Neural progenitor cell (in vitro differentiated cells): ENCODE results near the gene RTL10. TPM values are rescaled to one million over a fixed set of nuclear protein-coding genes. Genes with fewer than 3 reads are reported as not detected.
A peak's percentile ranks its signal among the peaks of the same experiment; 100 is the strongest.

Source experiments
- DNase-seq: peaks from one replicate; pipeline ENCODE4 v3.0.0-alpha.2; 2016; ENCODE audit warnings: low spot score
- H2AFZ ChIP-seq: fragments of 200-600 bp; sonication (generic); replicated peaks from 2 replicates; pipeline ENCODE4 v1.6.1; 2016; ENCODE audit warnings: antibody characterized with exemption
- H3F3A ChIP-seq: fragments of 200-600 bp; sonication (generic); 2 replicates; pipeline ENCODE4 v1.6.1; 2016; ENCODE audit warnings: antibody characterized with exemption, low read depth
- H3K27ac ChIP-seq: fragments of 200-600 bp; sonication (generic); 2 replicates; pipeline ENCODE4 v1.5.1; 2016; ENCODE audit warnings: mild to moderate bottlenecking
- H3K27me3 ChIP-seq: fragments of 200-600 bp; sonication (generic); 2 replicates; pipeline ENCODE4 v1.6.1; 2016; ENCODE audit warnings: mild to moderate bottlenecking, moderate library complexity
- H3K36me3 ChIP-seq: fragments of 200-600 bp; sonication (generic); 2 replicates; pipeline ENCODE4 v1.5.1; 2016
- H3K4me1 ChIP-seq: fragments of 200-600 bp; sonication (generic); 2 replicates; pipeline ENCODE4 v1.6.1; 2016; ENCODE audit warnings: mixed run types
- H3K4me2 ChIP-seq: fragments of 200-600 bp; sonication (generic); 2 replicates; pipeline ENCODE4 v1.6.1; 2016
- H3K4me3 ChIP-seq: fragments of 200-600 bp; sonication (generic); 2 replicates; pipeline ENCODE4 v1.5.1; 2016
- H3K79me2 ChIP-seq: fragments of 200-600 bp; sonication (generic); 2 replicates; pipeline ENCODE4 v1.6.1; 2016; ENCODE audit warnings: low read depth
- H3K9ac ChIP-seq: fragments of 200-600 bp; sonication (generic); 2 replicates; pipeline ENCODE4 v1.6.1; 2016
- H3K9me3 ChIP-seq: fragments of 200-600 bp; sonication (generic); 2 replicates; pipeline ENCODE4 v1.5.1; 2016; ENCODE audit warnings: low read depth
- H4K20me1 ChIP-seq: fragments of 200-600 bp; sonication (generic); 2 replicates; pipeline ENCODE4 v1.6.1; 2016; ENCODE audit warnings: low read depth
- H3K27ac Mint-ChIP-seq: 3 replicates; pipeline ENCODE4 v1.8.0; 2021; ENCODE audit warnings: mixed read lengths
- H3K27me3 Mint-ChIP-seq: 2 replicates; pipeline ENCODE4 v1.8.0; 2022; ENCODE audit warnings: low read depth, mild to moderate bottlenecking, inconsistent platforms, moderate library complexity, mixed read lengths; ENCODE audit not compliant: insufficient read depth
- H3K36me3 Mint-ChIP-seq: 3 replicates; pipeline ENCODE4 v1.8.0; 2021; ENCODE audit warnings: mixed read lengths
- H3K4me1 Mint-ChIP-seq: 3 replicates; pipeline ENCODE4 v1.8.0; 2021; ENCODE audit warnings: mixed read lengths
- H3K4me3 Mint-ChIP-seq: 3 replicates; pipeline ENCODE4 v1.8.0; 2021; ENCODE audit warnings: mild to moderate bottlenecking, moderate library complexity, mixed read lengths
- H3K9me3 Mint-ChIP-seq: 3 replicates; pipeline ENCODE4 v1.8.0; 2020; ENCODE audit warnings: mixed read lengths
- EZH2 ChIP-seq: fragments of 200-600 bp; sonication (generic); IDR thresholded peaks from 2 replicates; pipeline ENCODE4 v1.6.1; 2017; ENCODE audit warnings: antibody characterized with exemption, mild to moderate bottlenecking, moderate library complexity
- EZH2phosphoT487 ChIP-seq: fragments of 200-600 bp; sonication (generic); IDR thresholded peaks from 2 replicates; pipeline ENCODE4 v1.6.1; 2017; ENCODE audit warnings: antibody characterized with exemption
- total RNA-seq: library from RNA; depleted of rRNA; stranded (reverse); fragments of >200 nt; gene quantifications from 2 replicates; pipeline ENCODE4 v1.2.3, GENCODE V29; 2015; ENCODE audit warnings: low replicate concordance
- TF ChIP-seq, protein P1 (sequence below): fragments of 200-600 bp; sonication (generic); IDR thresholded peaks from 2 replicates; pipeline ENCODE4 v1.5.1; 2017; ENCODE audit warnings: antibody characterized with exemption, mild to moderate bottlenecking

The RTL10 gene
- total RNA-seq, 1 donor from 2014 or later, result 7.3 TPM

GRCh38 chr22:19843857-19844376, 10.8 kb downstream of the RTL10 start:
- H3K4me3 Mint-ChIP-seq, result no peak overlapping the region
- no peak overlapping the region for H3K9ac ChIP-seq

DNA sequence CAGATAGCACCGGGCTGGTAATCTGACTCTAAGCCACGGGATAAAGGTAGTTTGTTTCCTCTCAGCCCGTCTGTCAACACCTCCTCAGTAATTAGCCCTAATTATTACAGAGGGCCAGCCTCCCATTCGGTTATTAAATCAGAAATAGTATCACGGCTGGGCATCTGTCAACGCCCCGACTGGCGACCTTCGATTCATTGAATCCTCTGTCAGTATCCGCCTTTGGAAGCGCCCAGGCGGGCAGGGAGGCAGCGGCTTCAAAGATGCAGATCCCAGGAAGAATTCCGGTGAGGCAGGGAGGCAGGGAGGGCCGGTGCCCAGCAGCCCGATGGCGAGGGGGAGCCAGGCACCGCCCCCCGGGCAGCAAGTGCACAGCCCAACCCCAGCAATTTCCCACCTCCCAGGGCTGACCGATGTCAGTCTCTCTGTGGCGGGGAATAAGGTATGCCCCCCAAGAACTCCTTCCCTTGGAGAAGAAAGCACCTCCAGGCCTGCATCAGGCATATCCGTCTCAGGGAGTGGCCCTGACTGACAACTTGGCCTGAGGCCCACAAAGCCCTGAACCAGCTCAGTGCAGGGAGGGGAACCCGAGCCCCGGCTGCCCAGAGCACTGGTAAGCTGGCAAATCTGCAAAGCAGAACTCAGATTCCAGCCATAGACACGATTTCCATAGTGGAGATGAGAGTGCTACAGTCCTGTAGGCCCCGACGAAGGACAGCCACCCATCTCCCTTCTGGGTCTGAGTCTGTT, 11.4 kb downstream of the RTL10 start:
- peaks cover 8% of the 10 kb centered on the region for H3K79me2 ChIP-seq
- no peaks in the 10 kb centered on the region for H3K27me3 ChIP-seq
- H3K27ac ChIP-seq, result peak overlapping the region; percentile 50
- H3K9me3 ChIP-seq, result no peaks in the 10 kb centered on the region
- no peak overlapping the region for H3K4me2 ChIP-seq
- H3K4me1 Mint-ChIP-seq, result peaks cover 8% of the 10 kb centered on the region
- H3K9me3 Mint-ChIP-seq, result no peaks in the 10 kb centered on the region
- H3K27ac Mint-ChIP-seq, result no peak overlapping the region
- H3K27me3 Mint-ChIP-seq, result peaks cover 2% of the 10 kb centered on the region
- H3K4me3 ChIP-seq, result no peak overlapping the region
- peaks cover 12% of the 10 kb centered on the region for H3K4me1 ChIP-seq
- peaks cover 47% of the 10 kb centered on the region for H4K20me1 ChIP-seq
- peak; percentile 42 for DNase-seq
- H3K4me3 Mint-ChIP-seq, result no peak overlapping the region
- H3F3A ChIP-seq, result peaks cover 12% of the 10 kb centered on the region
- no peak overlapping the region for H3K9ac ChIP-seq
- no peak for TF ChIP-seq EZH2
- no peak overlapping the region for H2AFZ ChIP-seq
- H3K36me3 Mint-ChIP-seq, result peaks cover 4% of the 10 kb centered on the region
- no peaks in the 10 kb centered on the region for H3K36me3 ChIP-seq

More at GRCh38 chr22:19843857-19844376, 10.8 kb downstream of the RTL10 start:
- Histone ChIP-seq H3K36me3 (no peaks in the 10 kb centered on the region), H3K4me2 (no peak overlapping the region), H3K9me3 (no peaks in the 10 kb centered on the region), H4K20me1 (peaks cover 51% of the 10 kb centered on the region), H3K4me3 (no peak overlapping the region), H3F3A (peaks cover 12% of the 10 kb centered on the region), H3K27me3 (no peaks in the 10 kb centered on the region), H3K27ac (no peak overlapping the region), H3K4me1 (peaks cover 12% of the 10 kb centered on the region), H3K79me2 (peaks cover 8% of the 10 kb centered on the region), H2AFZ (no peak overlapping the region)
- H3K27me3 Mint-ChIP-seq, result no peaks in the 10 kb centered on the region
- no peak for DNase-seq
- H3K9me3 Mint-ChIP-seq, result no peaks in the 10 kb centered on the region
- TF ChIP-seq EZH2, result no peak
- TF ChIP-seq EZH2phosphoT487, result no peak
- TF ChIP-seq, protein P1, sequence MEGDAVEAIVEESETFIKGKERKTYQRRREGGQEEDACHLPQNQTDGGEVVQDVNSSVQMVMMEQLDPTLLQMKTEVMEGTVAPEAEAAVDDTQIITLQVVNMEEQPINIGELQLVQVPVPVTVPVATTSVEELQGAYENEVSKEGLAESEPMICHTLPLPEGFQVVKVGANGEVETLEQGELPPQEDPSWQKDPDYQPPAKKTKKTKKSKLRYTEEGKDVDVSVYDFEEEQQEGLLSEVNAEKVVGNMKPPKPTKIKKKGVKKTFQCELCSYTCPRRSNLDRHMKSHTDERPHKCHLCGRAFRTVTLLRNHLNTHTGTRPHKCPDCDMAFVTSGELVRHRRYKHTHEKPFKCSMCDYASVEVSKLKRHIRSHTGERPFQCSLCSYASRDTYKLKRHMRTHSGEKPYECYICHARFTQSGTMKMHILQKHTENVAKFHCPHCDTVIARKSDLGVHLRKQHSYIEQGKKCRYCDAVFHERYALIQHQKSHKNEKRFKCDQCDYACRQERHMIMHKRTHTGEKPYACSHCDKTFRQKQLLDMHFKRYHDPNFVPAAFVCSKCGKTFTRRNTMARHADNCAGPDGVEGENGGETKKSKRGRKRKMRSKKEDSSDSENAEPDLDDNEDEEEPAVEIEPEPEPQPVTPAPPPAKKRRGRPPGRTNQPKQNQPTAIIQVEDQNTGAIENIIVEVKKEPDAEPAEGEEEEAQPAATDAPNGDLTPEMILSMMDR, result no peak
- peaks cover 8% of the 10 kb centered on the region for H3K4me1 Mint-ChIP-seq
- peaks cover 4% of the 10 kb centered on the region for H3K36me3 Mint-ChIP-seq
- H3K27ac Mint-ChIP-seq, result peak overlapping the region; percentile 69

DNA sequence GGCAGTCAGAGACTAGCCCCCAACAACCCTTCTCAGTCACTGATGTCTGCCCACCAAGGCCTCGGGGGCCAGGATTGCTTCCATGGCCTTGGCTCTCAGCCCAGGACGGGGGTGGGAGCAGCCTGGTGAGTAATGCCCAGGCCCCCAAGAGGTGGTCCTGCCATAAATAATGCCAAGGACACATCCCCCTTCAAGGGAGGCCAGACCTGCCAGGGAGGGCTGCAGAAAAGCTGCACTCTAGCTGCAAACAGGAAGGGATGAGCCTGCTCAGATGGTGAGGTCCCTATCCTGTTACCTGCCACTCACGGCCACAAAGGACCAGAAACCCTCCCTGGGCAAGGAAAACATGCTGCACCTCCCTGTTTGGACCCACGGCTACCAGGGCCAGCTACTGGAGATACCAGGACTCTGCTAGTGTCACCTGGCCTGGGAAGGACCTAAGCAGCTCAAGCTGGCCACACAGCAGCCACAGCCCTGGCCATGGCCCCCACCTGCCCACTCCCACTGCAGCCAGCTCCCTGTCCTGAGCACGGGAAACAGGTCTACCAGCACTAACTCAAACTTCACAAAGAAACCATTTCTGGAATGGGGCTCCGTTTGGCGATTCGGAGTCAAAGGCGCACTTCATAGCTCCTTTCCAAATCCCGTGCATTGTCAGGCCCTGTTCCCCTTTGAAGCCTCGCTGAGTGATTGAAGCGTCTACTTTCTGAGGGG, 12.1 kb downstream of the RTL10 start:
- H3F3A ChIP-seq, result peaks cover 12% of the 10 kb centered on the region
- H3K36me3 ChIP-seq, result no peaks in the 10 kb centered on the region
- H3K9me3 ChIP-seq, result no peaks in the 10 kb centered on the region
- peaks cover 6% of the 10 kb centered on the region for H3K79me2 ChIP-seq
- H3K4me2 ChIP-seq, result no peak overlapping the region
- Mint-ChIP-seq H3K4me1 (peaks cover 8% of the 10 kb centered on the region), H3K9me3 (no peaks in the 10 kb centered on the region), H3K36me3 (no peaks in the 10 kb centered on the region), H3K4me3 (no peak overlapping the region), H3K27me3 (peaks cover 4% of the 10 kb centered on the region), H3K27ac (no peak overlapping the region)
- no peak overlapping the region for H3K4me3 ChIP-seq
- DNase-seq, result peak; percentile 58
- no peaks in the 10 kb centered on the region for H3K27me3 ChIP-seq
- peaks cover 12% of the 10 kb centered on the region for H3K4me1 ChIP-seq
- H3K27ac ChIP-seq, result no peak overlapping the region
- TF ChIP-seq EZH2 (no peak), EZH2phosphoT487 (no peak)
- TF ChIP-seq, protein P1, result no peak
- H2AFZ ChIP-seq, result no peak overlapping the region
- no peak overlapping the region for H3K9ac ChIP-seq
- peaks cover 47% of the 10 kb centered on the region for H4K20me1 ChIP-seq
